ENCODE data around the gene TRIM25. TPM values are rescaled to one million over a fixed set of nuclear protein-coding genes. Genes with fewer than 3 reads are reported as not detected.

Gene TRIM25
- total RNA-seq, 1 donor from 2014 or later: 44.3 TPM

GRCh38 chr17:56887105-56887504, 26.7 kb downstream of the TRIM25 start:
- no peak for TF ChIP-seq CTCF (IDR thresholded peaks at IDR 0.05; ENCODE audit: unreplicated experiment)
- DNase-seq (ENCODE audit: low spot score in 2 of 2, unreplicated experiment in 2 of 2): no peak
- no peaks in the 10 kb centered on the region for H3K4me1 Mint-ChIP-seq
- H3K9me3 Mint-ChIP-seq: peaks cover 14% of the 10 kb centered on the region
- no peaks in the 10 kb centered on the region for H3K27me3 Mint-ChIP-seq (ENCODE audit: low read depth)
- no peak overlapping the region for H3K4me3 Mint-ChIP-seq
- peaks cover 42% of the 10 kb centered on the region for H3K36me3 Mint-ChIP-seq
- no peak overlapping the region for H3K27ac Mint-ChIP-seq

- no peak for DNase-seq (ENCODE audit: low spot score in 2 of 2, unreplicated experiment in 2 of 2)
- Mint-ChIP-seq H3K4me3 (no peak overlapping the region), H3K27ac (no peak overlapping the region), H3K9me3 (peaks cover 14% of the 10 kb centered on the region), H3K36me3 (peaks cover 42% of the 10 kb centered on the region), H3K4me1 (no peaks in the 10 kb centered on the region), H3K27me3 (ENCODE audit: low read depth) (no peaks in the 10 kb centered on the region)
- TF ChIP-seq CTCF (IDR thresholded peaks at IDR 0.05; ENCODE audit: unreplicated experiment): no peak
These were observed 27.5 kb downstream of the TRIM25 start for GRCh38 chr17:56886288-56886731.

- peaks cover 34% of the 10 kb centered on the region for H3K36me3 Mint-ChIP-seq
- H3K27ac Mint-ChIP-seq: no peak overlapping the region
- no peaks in the 10 kb centered on the region for H3K27me3 Mint-ChIP-seq (ENCODE audit: low read depth)
- TF ChIP-seq CTCF (IDR thresholded peaks at IDR 0.05; ENCODE audit: unreplicated experiment): no peak
- DNase-seq (ENCODE audit: low spot score in 2 of 2, unreplicated experiment in 2 of 2): no peak
- H3K9me3 Mint-ChIP-seq: peaks cover 14% of the 10 kb centered on the region
- no peak overlapping the region for H3K4me3 Mint-ChIP-seq
- no peaks in the 10 kb centered on the region for H3K4me1 Mint-ChIP-seq
These were observed 28.6 kb downstream of the TRIM25 start for GRCh38 chr17:56885312-56885657.

- no peak overlapping the region for H3K27ac Mint-ChIP-seq
- no peak for DNase-seq (ENCODE audit: low spot score in 2 of 2, unreplicated experiment in 2 of 2)
- TF ChIP-seq CTCF (IDR thresholded peaks at IDR 0.05; ENCODE audit: unreplicated experiment): no peak
- H3K4me1 Mint-ChIP-seq: no peaks in the 10 kb centered on the region
- peaks cover 14% of the 10 kb centered on the region for H3K9me3 Mint-ChIP-seq
- no peaks in the 10 kb centered on the region for H3K27me3 Mint-ChIP-seq (ENCODE audit: low read depth)
- no peak overlapping the region for H3K4me3 Mint-ChIP-seq
- peaks cover 30% of the 10 kb centered on the region for H3K36me3 Mint-ChIP-seq
These were observed 29.2 kb downstream of the TRIM25 start for GRCh38 chr17:56884483-56885311.

- TF ChIP-seq CTCF (IDR thresholded peaks at IDR 0.05; ENCODE audit: unreplicated experiment): no peak
- no peak for DNase-seq (ENCODE audit: low spot score in 2 of 2, unreplicated experiment in 2 of 2)
- H3K36me3 Mint-ChIP-seq: peaks cover 21% of the 10 kb centered on the region
- no peaks in the 10 kb centered on the region for H3K27me3 Mint-ChIP-seq (ENCODE audit: low read depth)
- H3K9me3 Mint-ChIP-seq: peaks cover 11% of the 10 kb centered on the region
- no peaks in the 10 kb centered on the region for H3K4me1 Mint-ChIP-seq
- H3K4me3 Mint-ChIP-seq: no peak overlapping the region
- no peak overlapping the region for H3K27ac Mint-ChIP-seq
These were observed 30.2 kb downstream of the TRIM25 start for GRCh38 chr17:56883616-56884015.

All from mesothelial cell of epicardium (in vitro differentiated cells).